Endometrium (tissue), 2 donors: ENCODE measurements around the gene CILP.

Experiments used
- FAIRE-seq: peaks from 2 replicates; lab custom pipeline; 2012; peaks lifted over from hg19 to GRCh38; lab: Jason Lieb, UNC
- donor health status: control.
- donor health status: control.

Gene CILP

GRCh38 chr15:65221697-65222096 lies 10.4 kb upstream of the CILP start:
- no peak for FAIRE-seq

- FAIRE-seq = no peak
These were observed 7.9 kb upstream of the CILP start for GRCh38 chr15:65219137-65219536.

GRCh38 chr15:65217526-65218482 lies 6.5 kb upstream of the CILP start:
- FAIRE-seq = no peak

GRCh38 chr15:65215496-65215895 lies 4.2 kb upstream of the CILP start:
- FAIRE-seq = no peak

- no peak for FAIRE-seq
These were observed 2.7 kb upstream of the CILP start for GRCh38 chr15:65214010-65214409.

GRCh38 chr15:65213241-65213640 lies 2.0 kb upstream of the CILP start:
- no peak for FAIRE-seq

- no peak for FAIRE-seq
These were observed 824 bp upstream of the CILP start for GRCh38 chr15:65212097-65212496.

GRCh38 chr15:65211482-65211982 lies 259 bp upstream of the CILP start:
- FAIRE-seq = no peak

GRCh38 chr15:65209701-65210643 lies 1.3 kb downstream of the CILP start:
- FAIRE-seq = no peak

GRCh38 chr15:65208647-65209046 lies 2.6 kb downstream of the CILP start:
- no peak for FAIRE-seq

- FAIRE-seq = no peak
These were observed 3.9 kb downstream of the CILP start for GRCh38 chr15:65207280-65207840.

- no peak for FAIRE-seq
These were observed 4.5 kb downstream of the CILP start for GRCh38 chr15:65206750-65207149.

- no peak for FAIRE-seq
These were observed 6.2 kb downstream of the CILP start for GRCh38 chr15:65204931-65205660.

GRCh38 chr15:65204236-65204930 lies 6.9 kb downstream of the CILP start:
- no peak for FAIRE-seq

- no peak for FAIRE-seq
These were observed 9.4 kb downstream of the CILP start for GRCh38 chr15:65201918-65202317.

- no peak for FAIRE-seq
These were observed 12.7 kb downstream of the CILP start for GRCh38 chr15:65198571-65198970.

GRCh38 chr15:65197337-65197645 lies 14.0 kb downstream of the CILP start:
- FAIRE-seq = no peak

- no peak for FAIRE-seq
These were observed 14.5 kb downstream of the CILP start for GRCh38 chr15:65196637-65197336.

- FAIRE-seq = no peak
These were observed 15.7 kb downstream of the CILP start for GRCh38 chr15:65195548-65195923.

- FAIRE-seq = peak; percentile 45
These were observed 16.3 kb downstream of the CILP start for GRCh38 chr15:65194826-65195547.
